ENCODE results near the gene KCNG1.

Gene KCNG1

DNA sequence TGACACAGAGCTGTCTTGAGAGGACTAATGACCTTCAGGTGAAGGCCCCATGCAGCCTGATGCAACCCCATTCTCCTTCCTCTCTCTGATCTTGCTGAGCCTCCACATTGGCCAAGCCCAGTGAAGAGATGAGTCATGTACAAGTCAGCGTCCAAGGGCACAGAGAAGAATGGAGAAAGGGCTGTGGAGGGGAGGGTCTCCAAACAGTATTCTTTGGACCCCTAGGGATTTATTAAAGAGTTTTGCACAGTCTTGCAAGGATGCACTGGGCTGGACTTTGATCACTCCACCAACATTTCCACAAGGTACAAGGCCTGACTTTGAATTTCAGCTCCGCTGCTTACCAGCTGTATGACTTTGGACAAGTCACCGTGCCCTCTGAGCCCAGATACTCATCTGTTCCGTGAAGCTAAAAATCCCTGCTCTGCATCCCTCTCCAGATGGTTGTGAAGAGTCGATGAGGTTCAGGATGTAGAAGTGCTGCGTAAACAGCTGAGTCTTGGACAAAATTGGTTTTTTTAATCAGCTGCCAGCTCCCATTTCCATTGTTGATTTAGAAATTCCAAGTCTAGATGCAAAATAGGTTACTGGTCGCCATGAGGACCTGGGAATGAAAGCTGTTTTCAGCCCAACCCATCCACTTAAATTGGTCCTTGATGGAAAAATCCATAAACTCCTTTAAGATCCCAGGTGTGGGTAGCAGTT is 14.1 kb upstream of the KCNG1 start:
- Histone ChIP-seq H3K4me1 (ENCODE audit: insufficient read depth, low read length, poor library complexity, severe bottlenecking) (peaks cover 11% of the 10 kb centered on the region), H3K79me2 (ENCODE audit: insufficient read depth, low read length) (no peaks in the 10 kb centered on the region), H3K9ac (ENCODE audit: low read depth, low read length, poor library complexity, severe bottlenecking) (no peak overlapping the region), H3K4me2 (ENCODE audit: low read depth, low read length, poor library complexity, severe bottlenecking) (no peak overlapping the region), H2AFZ (ENCODE audit: low read length) (no peak overlapping the region), H3K9me2 (replicated peaks; ENCODE audit: low read depth, low read length) (no peaks in the 10 kb centered on the region), H3F3A (ENCODE audit: low read depth) (no peaks in the 10 kb centered on the region), H3K27me3 (ENCODE audit: insufficient read depth, low read length, poor library complexity, severe bottlenecking) (no peaks in the 10 kb centered on the region), H3K36me3 (ENCODE audit: insufficient read depth, low read length) (no peaks in the 10 kb centered on the region), H4K20me1 (ENCODE audit: insufficient read depth, low read length, poor library complexity, severe bottlenecking) (no peaks in the 10 kb centered on the region), H3K4me3 (ENCODE audit: low read length, poor library complexity, severe bottlenecking) (no peak overlapping the region), H3K9me3 (ENCODE audit: insufficient read depth, low read depth, low read length) (no peaks in the 10 kb centered on the region)
- TF ChIP-seq, protein P1, sequence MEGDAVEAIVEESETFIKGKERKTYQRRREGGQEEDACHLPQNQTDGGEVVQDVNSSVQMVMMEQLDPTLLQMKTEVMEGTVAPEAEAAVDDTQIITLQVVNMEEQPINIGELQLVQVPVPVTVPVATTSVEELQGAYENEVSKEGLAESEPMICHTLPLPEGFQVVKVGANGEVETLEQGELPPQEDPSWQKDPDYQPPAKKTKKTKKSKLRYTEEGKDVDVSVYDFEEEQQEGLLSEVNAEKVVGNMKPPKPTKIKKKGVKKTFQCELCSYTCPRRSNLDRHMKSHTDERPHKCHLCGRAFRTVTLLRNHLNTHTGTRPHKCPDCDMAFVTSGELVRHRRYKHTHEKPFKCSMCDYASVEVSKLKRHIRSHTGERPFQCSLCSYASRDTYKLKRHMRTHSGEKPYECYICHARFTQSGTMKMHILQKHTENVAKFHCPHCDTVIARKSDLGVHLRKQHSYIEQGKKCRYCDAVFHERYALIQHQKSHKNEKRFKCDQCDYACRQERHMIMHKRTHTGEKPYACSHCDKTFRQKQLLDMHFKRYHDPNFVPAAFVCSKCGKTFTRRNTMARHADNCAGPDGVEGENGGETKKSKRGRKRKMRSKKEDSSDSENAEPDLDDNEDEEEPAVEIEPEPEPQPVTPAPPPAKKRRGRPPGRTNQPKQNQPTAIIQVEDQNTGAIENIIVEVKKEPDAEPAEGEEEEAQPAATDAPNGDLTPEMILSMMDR (conservative IDR thresholded peaks at IDR 0.05; ENCODE audit: low read length): no peak
- no peak for TF ChIP-seq EZH2phosphoT487 (IDR thresholded peaks at IDR 0.05; ENCODE audit: borderline replicate concordance)

DNA sequence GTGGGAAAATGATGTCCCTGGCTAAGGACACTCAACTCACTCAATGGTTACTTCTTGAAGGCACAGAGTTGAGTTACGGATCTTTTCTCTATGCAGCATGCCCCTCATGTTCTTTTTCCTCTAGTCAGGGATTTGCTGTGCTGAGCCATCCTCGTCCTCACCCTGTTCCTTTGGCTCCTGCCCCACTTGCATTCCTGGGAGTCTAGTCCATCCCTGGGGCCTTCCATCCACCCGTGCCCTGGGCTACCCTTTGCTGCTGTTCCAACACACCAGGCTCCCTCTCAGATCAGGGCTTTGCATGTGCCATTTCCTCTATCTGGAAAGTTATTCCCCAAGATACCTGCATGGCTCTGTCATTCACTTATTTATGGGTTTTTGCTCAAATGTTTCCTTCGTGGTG is 13.3 kb upstream of the KCNG1 start:
- H3K9me3 ChIP-seq (ENCODE audit: insufficient read depth, low read depth, low read length): no peaks in the 10 kb centered on the region
- TF ChIP-seq EZH2phosphoT487 (IDR thresholded peaks at IDR 0.05; ENCODE audit: borderline replicate concordance): no peak
- no peaks in the 10 kb centered on the region for H3K27me3 ChIP-seq (ENCODE audit: insufficient read depth, low read length, poor library complexity, severe bottlenecking)
- no peak overlapping the region for H3K4me3 ChIP-seq (ENCODE audit: low read length, poor library complexity, severe bottlenecking)
- no peaks in the 10 kb centered on the region for H3F3A ChIP-seq (ENCODE audit: low read depth)
- peaks cover 11% of the 10 kb centered on the region for H3K4me1 ChIP-seq (ENCODE audit: insufficient read depth, low read length, poor library complexity, severe bottlenecking)
- no peaks in the 10 kb centered on the region for H3K9me2 ChIP-seq (replicated peaks; ENCODE audit: low read depth, low read length)
- H4K20me1 ChIP-seq (ENCODE audit: insufficient read depth, low read length, poor library complexity, severe bottlenecking): no peaks in the 10 kb centered on the region
- no peaks in the 10 kb centered on the region for H3K79me2 ChIP-seq (ENCODE audit: insufficient read depth, low read length)
- no peak overlapping the region for H2AFZ ChIP-seq (ENCODE audit: low read length)
- no peaks in the 10 kb centered on the region for H3K36me3 ChIP-seq (ENCODE audit: insufficient read depth, low read length)
- H3K9ac ChIP-seq (ENCODE audit: low read depth, low read length, poor library complexity, severe bottlenecking): no peak overlapping the region
- no peak overlapping the region for H3K4me2 ChIP-seq (ENCODE audit: low read depth, low read length, poor library complexity, severe bottlenecking)

DNA sequence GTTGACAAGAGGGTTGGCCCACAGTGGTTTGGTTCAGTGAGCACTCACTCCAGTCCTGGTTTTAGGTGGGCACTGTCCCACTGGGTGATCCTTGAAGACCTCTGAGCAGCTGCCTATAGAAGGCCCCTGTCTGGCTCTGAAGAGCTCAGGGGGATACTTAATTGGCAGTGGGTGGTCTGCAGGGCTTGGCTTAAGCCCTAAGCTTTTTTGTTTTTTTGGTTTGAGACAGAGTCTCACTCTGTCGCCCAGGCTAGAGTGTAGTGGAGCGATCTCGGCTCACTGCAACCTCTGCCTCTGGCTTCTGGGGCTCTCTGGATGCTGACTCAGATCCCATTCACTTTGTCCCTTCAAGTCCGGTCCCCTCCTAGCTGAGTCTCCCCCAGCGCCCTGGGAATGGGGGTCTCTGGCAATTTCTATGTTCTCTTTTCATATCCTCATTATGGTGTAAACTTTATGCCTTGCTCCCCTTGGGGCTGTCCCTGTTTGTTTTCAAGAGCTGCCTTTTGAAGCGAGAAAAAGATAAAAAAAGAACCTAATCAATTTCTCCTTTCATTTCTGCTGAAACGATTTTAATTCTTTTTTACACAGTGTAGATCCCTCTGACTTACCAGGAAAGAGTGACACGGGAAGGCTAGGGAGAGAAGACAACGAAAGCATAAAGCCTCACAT is 12.2 kb upstream of the KCNG1 start:
- Histone ChIP-seq H3K4me2 (ENCODE audit: low read depth, low read length, poor library complexity, severe bottlenecking) (no peak overlapping the region), H3K9me3 (ENCODE audit: insufficient read depth, low read depth, low read length) (no peaks in the 10 kb centered on the region), H3K79me2 (ENCODE audit: insufficient read depth, low read length) (no peaks in the 10 kb centered on the region), H3K4me1 (ENCODE audit: insufficient read depth, low read length, poor library complexity, severe bottlenecking) (peaks cover 11% of the 10 kb centered on the region), H4K20me1 (ENCODE audit: insufficient read depth, low read length, poor library complexity, severe bottlenecking) (no peaks in the 10 kb centered on the region), H3K9ac (ENCODE audit: low read depth, low read length, poor library complexity, severe bottlenecking) (no peak overlapping the region), H3K36me3 (ENCODE audit: insufficient read depth, low read length) (no peaks in the 10 kb centered on the region), H3F3A (ENCODE audit: low read depth) (no peaks in the 10 kb centered on the region), H3K27me3 (ENCODE audit: insufficient read depth, low read length, poor library complexity, severe bottlenecking) (no peaks in the 10 kb centered on the region), H3K4me3 (ENCODE audit: low read length, poor library complexity, severe bottlenecking) (no peak overlapping the region), H3K9me2 (replicated peaks; ENCODE audit: low read depth, low read length) (no peaks in the 10 kb centered on the region), H2AFZ (ENCODE audit: low read length) (no peak overlapping the region)
- TF ChIP-seq, protein P1 (conservative IDR thresholded peaks at IDR 0.05; ENCODE audit: low read length): no peak
- TF ChIP-seq EZH2phosphoT487 (IDR thresholded peaks at IDR 0.05; ENCODE audit: borderline replicate concordance): no peak
